Ishikawa (cell line): ENCODE data around the gene GSN.

Experiments used
- CEBPB ChIP-seq: IDR thresholded peaks from 2 replicates; pipeline ENCODE4 v1.6.1; 2012
- CREB1 ChIP-seq: IDR thresholded peaks from 2 replicates; pipeline ENCODE4 v1.6.1; 2012; ENCODE audit warnings: low read depth
- EGR1 ChIP-seq: IDR thresholded peaks from 2 replicates; pipeline ENCODE4 v1.6.1; 2012
- EP300 ChIP-seq: IDR thresholded peaks from 2 replicates; pipeline ENCODE4 v1.6.1; 2012; ENCODE audit warnings: borderline replicate concordance
- RAD21 ChIP-seq: IDR thresholded peaks from 2 replicates; pipeline ENCODE4 v1.6.1; 2012; ENCODE audit warnings: low read depth
- TAF1 ChIP-seq: IDR thresholded peaks from 2 replicates; pipeline ENCODE4 v1.6.1; 2012; ENCODE audit warnings: low read depth, mild to moderate bottlenecking
- TCF12 ChIP-seq: IDR thresholded peaks from 2 replicates; pipeline ENCODE4 v1.6.1; 2012; ENCODE audit warnings: low read depth
- TEAD4 ChIP-seq: IDR thresholded peaks from 2 replicates; pipeline ENCODE4 v1.6.1; 2012
- YY1 ChIP-seq: IDR thresholded peaks from 2 replicates; pipeline ENCODE4 v1.6.1; 2012; ENCODE audit warnings: low read depth
- ZBTB7A ChIP-seq: IDR thresholded peaks from 2 replicates; pipeline ENCODE4 v1.6.1; 2012; ENCODE audit warnings: low read depth
- TF ChIP-seq, protein P1 (sequence below): IDR thresholded peaks from 2 replicates; pipeline ENCODE4 v1.6.1; 2012; ENCODE audit warnings: low read depth, mild to moderate bottlenecking
- TF ChIP-seq, protein P2 (sequence below): IDR thresholded peaks from 2 replicates; pipeline ENCODE4 v1.6.1; 2012
- TF ChIP-seq, protein P3 (sequence below): IDR thresholded peaks from 2 replicates; pipeline ENCODE4 v1.6.1; 2012

DNA sequence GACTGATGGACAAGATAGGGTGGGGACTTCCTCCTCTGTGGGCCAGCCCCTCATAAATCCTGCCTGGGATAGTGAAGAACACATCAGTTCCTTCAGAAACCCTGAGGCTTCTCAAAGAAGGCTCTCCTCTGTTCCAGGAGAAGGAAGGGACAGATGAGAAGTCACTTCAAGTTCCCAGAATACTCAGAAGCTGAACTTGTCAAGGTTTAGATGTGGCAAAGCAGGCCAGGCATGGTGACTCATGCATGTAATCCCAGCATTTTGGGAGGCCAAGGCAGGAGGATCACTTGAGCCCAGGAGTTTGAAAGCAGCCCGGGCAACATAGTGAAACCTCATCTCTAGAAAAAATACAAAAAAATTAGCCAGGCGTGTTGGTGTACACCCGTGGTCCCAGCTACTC, 63.6 kb downstream of the GSN start:
- TF ChIP-seq, protein P1, sequence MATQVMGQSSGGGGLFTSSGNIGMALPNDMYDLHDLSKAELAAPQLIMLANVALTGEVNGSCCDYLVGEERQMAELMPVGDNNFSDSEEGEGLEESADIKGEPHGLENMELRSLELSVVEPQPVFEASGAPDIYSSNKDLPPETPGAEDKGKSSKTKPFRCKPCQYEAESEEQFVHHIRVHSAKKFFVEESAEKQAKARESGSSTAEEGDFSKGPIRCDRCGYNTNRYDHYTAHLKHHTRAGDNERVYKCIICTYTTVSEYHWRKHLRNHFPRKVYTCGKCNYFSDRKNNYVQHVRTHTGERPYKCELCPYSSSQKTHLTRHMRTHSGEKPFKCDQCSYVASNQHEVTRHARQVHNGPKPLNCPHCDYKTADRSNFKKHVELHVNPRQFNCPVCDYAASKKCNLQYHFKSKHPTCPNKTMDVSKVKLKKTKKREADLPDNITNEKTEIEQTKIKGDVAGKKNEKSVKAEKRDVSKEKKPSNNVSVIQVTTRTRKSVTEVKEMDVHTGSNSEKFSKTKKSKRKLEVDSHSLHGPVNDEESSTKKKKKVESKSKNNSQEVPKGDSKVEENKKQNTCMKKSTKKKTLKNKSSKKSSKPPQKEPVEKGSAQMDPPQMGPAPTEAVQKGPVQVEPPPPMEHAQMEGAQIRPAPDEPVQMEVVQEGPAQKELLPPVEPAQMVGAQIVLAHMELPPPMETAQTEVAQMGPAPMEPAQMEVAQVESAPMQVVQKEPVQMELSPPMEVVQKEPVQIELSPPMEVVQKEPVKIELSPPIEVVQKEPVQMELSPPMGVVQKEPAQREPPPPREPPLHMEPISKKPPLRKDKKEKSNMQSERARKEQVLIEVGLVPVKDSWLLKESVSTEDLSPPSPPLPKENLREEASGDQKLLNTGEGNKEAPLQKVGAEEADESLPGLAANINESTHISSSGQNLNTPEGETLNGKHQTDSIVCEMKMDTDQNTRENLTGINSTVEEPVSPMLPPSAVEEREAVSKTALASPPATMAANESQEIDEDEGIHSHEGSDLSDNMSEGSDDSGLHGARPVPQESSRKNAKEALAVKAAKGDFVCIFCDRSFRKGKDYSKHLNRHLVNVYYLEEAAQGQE = no peak
- TF ChIP-seq EGR1 (no peak), TAF1 (no peak), ZBTB7A (no peak), RAD21 (no peak), CEBPB (no peak), TEAD4 (no peak), YY1 (no peak), EP300 (no peak), CREB1 (no peak), TCF12 (no peak)
- TF ChIP-seq, protein P2, sequence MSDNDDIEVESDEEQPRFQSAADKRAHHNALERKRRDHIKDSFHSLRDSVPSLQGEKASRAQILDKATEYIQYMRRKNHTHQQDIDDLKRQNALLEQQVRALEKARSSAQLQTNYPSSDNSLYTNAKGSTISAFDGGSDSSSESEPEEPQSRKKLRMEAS = no peak
- TF ChIP-seq, protein P3, sequence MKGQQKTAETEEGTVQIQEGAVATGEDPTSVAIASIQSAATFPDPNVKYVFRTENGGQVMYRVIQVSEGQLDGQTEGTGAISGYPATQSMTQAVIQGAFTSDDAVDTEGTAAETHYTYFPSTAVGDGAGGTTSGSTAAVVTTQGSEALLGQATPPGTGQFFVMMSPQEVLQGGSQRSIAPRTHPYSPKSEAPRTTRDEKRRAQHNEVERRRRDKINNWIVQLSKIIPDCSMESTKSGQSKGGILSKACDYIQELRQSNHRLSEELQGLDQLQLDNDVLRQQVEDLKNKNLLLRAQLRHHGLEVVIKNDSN = no peak
